HL-60 (cell line): Measurements from ENCODE around the gene CYP1A2.

Experiments
- GABPA ChIP-seq: IDR thresholded peaks from 2 replicates; pipeline ENCODE4 v1.6.1; 2012; ENCODE audit warnings: low read depth
- POLR2AphosphoS5 ChIP-seq: IDR thresholded peaks from 2 replicates; pipeline ENCODE4 v1.6.1; 2012; ENCODE audit warnings: low read depth
- SPI1 ChIP-seq: IDR thresholded peaks from 2 replicates; pipeline ENCODE4 v1.6.1; 2012; ENCODE audit warnings: low read depth, mild to moderate bottlenecking, borderline replicate concordance
- TF ChIP-seq, protein P1 (sequence below): IDR thresholded peaks from one replicate; pipeline ENCODE4 v1.5.1; 2011; ENCODE audit warnings: low read length, control low read depth, inconsistent platforms; ENCODE audit not compliant: insufficient read depth
- TF ChIP-seq, protein P2 (sequence below): IDR thresholded peaks from 2 replicates; pipeline ENCODE4 v1.6.1; 2012; ENCODE audit warnings: low read depth; ENCODE audit not compliant: insufficient replicate concordance

DNA sequence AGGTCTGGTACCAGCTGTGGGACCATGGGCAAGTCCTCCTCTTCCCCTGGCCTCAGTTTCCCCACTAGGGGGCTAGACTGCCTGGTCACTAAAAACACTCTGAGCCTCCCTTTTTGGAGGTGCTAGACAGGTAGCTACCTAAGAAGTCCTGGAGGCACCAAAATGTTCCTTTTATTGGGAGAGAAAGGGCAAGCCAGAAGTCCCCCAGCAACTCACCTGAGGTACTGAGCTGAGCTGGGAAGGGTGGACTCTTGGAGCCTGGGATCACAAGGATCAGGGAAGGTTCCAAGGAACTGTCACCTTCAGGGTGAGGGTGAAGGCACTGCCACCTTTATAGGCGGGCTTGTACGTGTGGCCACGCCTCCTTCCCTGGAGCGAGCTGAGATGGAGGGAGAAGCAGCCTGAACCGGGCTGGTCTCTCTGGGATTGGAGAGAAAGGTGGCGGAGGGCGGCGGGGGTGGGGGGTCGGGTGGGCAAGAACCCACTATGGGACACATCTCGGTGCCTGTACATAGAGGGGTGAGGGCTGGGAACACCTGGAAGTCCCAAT, 23.3 kb upstream of the CYP1A2 start, which contains the start of gene CYP1A1:
- no peak for TF ChIP-seq GABPA
- TF ChIP-seq, protein P1, sequence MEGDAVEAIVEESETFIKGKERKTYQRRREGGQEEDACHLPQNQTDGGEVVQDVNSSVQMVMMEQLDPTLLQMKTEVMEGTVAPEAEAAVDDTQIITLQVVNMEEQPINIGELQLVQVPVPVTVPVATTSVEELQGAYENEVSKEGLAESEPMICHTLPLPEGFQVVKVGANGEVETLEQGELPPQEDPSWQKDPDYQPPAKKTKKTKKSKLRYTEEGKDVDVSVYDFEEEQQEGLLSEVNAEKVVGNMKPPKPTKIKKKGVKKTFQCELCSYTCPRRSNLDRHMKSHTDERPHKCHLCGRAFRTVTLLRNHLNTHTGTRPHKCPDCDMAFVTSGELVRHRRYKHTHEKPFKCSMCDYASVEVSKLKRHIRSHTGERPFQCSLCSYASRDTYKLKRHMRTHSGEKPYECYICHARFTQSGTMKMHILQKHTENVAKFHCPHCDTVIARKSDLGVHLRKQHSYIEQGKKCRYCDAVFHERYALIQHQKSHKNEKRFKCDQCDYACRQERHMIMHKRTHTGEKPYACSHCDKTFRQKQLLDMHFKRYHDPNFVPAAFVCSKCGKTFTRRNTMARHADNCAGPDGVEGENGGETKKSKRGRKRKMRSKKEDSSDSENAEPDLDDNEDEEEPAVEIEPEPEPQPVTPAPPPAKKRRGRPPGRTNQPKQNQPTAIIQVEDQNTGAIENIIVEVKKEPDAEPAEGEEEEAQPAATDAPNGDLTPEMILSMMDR = no peak
- TF ChIP-seq POLR2AphosphoS5 = no peak
- TF ChIP-seq, protein P2, sequence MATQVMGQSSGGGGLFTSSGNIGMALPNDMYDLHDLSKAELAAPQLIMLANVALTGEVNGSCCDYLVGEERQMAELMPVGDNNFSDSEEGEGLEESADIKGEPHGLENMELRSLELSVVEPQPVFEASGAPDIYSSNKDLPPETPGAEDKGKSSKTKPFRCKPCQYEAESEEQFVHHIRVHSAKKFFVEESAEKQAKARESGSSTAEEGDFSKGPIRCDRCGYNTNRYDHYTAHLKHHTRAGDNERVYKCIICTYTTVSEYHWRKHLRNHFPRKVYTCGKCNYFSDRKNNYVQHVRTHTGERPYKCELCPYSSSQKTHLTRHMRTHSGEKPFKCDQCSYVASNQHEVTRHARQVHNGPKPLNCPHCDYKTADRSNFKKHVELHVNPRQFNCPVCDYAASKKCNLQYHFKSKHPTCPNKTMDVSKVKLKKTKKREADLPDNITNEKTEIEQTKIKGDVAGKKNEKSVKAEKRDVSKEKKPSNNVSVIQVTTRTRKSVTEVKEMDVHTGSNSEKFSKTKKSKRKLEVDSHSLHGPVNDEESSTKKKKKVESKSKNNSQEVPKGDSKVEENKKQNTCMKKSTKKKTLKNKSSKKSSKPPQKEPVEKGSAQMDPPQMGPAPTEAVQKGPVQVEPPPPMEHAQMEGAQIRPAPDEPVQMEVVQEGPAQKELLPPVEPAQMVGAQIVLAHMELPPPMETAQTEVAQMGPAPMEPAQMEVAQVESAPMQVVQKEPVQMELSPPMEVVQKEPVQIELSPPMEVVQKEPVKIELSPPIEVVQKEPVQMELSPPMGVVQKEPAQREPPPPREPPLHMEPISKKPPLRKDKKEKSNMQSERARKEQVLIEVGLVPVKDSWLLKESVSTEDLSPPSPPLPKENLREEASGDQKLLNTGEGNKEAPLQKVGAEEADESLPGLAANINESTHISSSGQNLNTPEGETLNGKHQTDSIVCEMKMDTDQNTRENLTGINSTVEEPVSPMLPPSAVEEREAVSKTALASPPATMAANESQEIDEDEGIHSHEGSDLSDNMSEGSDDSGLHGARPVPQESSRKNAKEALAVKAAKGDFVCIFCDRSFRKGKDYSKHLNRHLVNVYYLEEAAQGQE = no peak
- no peak for TF ChIP-seq SPI1
